ENCODE results near the gene AOAH.
"Not testable (repeated sequence)": the region's sequence is repeated elsewhere in the genome, so short reads cannot be mapped to it uniquely, and the experiment has no call there.

The AOAH gene

GRCh38 chr7:36474283-36475010 lies 249.8 kb downstream of the AOAH start:
- DNase-seq (ENCODE audit: low read depth in 2 of 2, low spot score in 1 of 2) = no peak

GRCh38 chr7:36473454-36474282 lies 250.6 kb downstream of the AOAH start:
- DNase-seq (ENCODE audit: low read depth in 2 of 2, low spot score in 1 of 2) = no peak

GRCh38 chr7:36472141-36472729 lies 252.1 kb downstream of the AOAH start:
- no peak for DNase-seq (ENCODE audit: low read depth in 2 of 2, low spot score in 1 of 2)

GRCh38 chr7:36469236-36469635 lies 255.1 kb downstream of the AOAH start:
- no peak for DNase-seq (ENCODE audit: low read depth in 2 of 2, low spot score in 1 of 2)

- no peak for DNase-seq (ENCODE audit: low read depth in 2 of 2, low spot score in 1 of 2)
Observed at GRCh38 chr7:36468370-36469101, 255.8 kb downstream of the AOAH start.

- DNase-seq (ENCODE audit: low read depth in 2 of 2, low spot score in 1 of 2) = not testable (repeated sequence)
Observed at GRCh38 chr7:36466001-36466400, 258.3 kb downstream of the AOAH start.

GRCh38 chr7:36464271-36464670 lies 260.0 kb downstream of the AOAH start:
- DNase-seq (ENCODE audit: low read depth in 2 of 2, low spot score in 1 of 2) = no peak
